IMR-90 (cell line): ENCODE data around the gene SLC5A1. TPM values are rescaled to one million over a fixed set of nuclear protein-coding genes. Genes with fewer than 3 reads are reported as not detected.

Source experiments
- ATAC-seq: fragments of 200-7000 bp; cut with Tn5 transposase; 2 replicates; pipeline ENCODE4 v1.9.1; 2020; ENCODE audit warnings: low read depth, mild to moderate bottlenecking, moderate library complexity
- BruUV-seq: library from RNA; stranded (reverse); fragments of 400-500 nt; replicated peaks from 2 replicates; lab custom pipeline; 2021; lab: Mats Ljungman, UMichigan
- CTCF ChIA-PET: fragments of 300-600 bp; formaldehyde crosslinking; extraction: SDS; loops from one replicate; lab custom pipeline; 2021; ENCODE audit warnings: antibody characterized with exemption; lab: Yijun Ruan, JAX
- POLR2A ChIA-PET: fragments of 300-600 bp; sonication (Branson Sonifier 250); formaldehyde crosslinking; loops from one replicate; lab custom pipeline; 2022; ENCODE audit warnings: antibody characterized with exemption; ENCODE audit not compliant: unreplicated experiment; lab: Charles Lee
- DNase-seq: peaks from one replicate; pipeline ENCODE4 v3.0.0; 2013
- H2AFZ ChIP-seq: replicated peaks from 2 replicates; pipeline ENCODE3; 2013; ENCODE audit warnings: low read length, mild to moderate bottlenecking; ENCODE audit not compliant: poor library complexity
- H2AK5ac ChIP-seq: 2 replicates; pipeline ENCODE4 v1.6.1; 2013; ENCODE audit warnings: low read depth, low read length, inconsistent platforms
- H2AK9ac ChIP-seq: replicated peaks from 2 replicates; pipeline ENCODE3; 2013; ENCODE audit warnings: mild to moderate bottlenecking, low read depth, low read length, moderate library complexity; ENCODE audit not compliant: poor library complexity
- H2BK120ac ChIP-seq: 2 replicates; pipeline ENCODE4 v1.6.1; 2013; ENCODE audit warnings: low read depth, low read length, inconsistent platforms
- H2BK15ac ChIP-seq: 3 replicates; pipeline ENCODE4 v1.6.1; 2013; ENCODE audit warnings: low read depth, low read length, inconsistent platforms
- H2BK20ac ChIP-seq: 2 replicates; pipeline ENCODE4 v1.6.1; 2013; ENCODE audit warnings: low read depth, mild to moderate bottlenecking, inconsistent platforms, low read length, moderate library complexity
- H2BK5ac ChIP-seq: 2 replicates; pipeline ENCODE4 v1.6.1; 2013; ENCODE audit warnings: mild to moderate bottlenecking, low read depth, low read length, inconsistent platforms; ENCODE audit not compliant: poor library complexity, severe bottlenecking
- H3K14ac ChIP-seq: replicated peaks from 2 replicates; pipeline ENCODE4 v1.6.1; 2013; ENCODE audit warnings: low read depth, low read length, inconsistent platforms
- H3K18ac ChIP-seq: 2 replicates; pipeline ENCODE4 v1.6.1; 2013; ENCODE audit warnings: low read depth, low read length, control low read depth
- H3K23ac ChIP-seq: 2 replicates; pipeline ENCODE4 v1.6.1; 2013; ENCODE audit warnings: low read depth, low read length, inconsistent platforms
- H3K27ac ChIP-seq: 2 replicates; pipeline ENCODE4 v1.5.1; 2013; ENCODE audit warnings: mild to moderate bottlenecking, control low read depth, low read length; ENCODE audit not compliant: insufficient read depth
- H3K27me3 ChIP-seq: 2 replicates; pipeline ENCODE4 v1.6.1; 2013; ENCODE audit warnings: low read length; ENCODE audit not compliant: control insufficient read depth, insufficient read depth
- H3K36me3 ChIP-seq: 2 replicates; pipeline ENCODE4 v1.6.1; 2013; ENCODE audit warnings: low read length, mixed read lengths; ENCODE audit not compliant: control insufficient read depth, insufficient read depth
- H3K4ac ChIP-seq: 2 replicates; pipeline ENCODE4 v1.6.1; 2013; ENCODE audit warnings: low read depth, low read length, inconsistent platforms
- H3K4me1 ChIP-seq: 2 replicates; pipeline ENCODE4 v1.6.1; 2013; ENCODE audit warnings: low read length, mixed read lengths; ENCODE audit not compliant: control insufficient read depth, insufficient read depth
- H3K4me2 ChIP-seq: 2 replicates; pipeline ENCODE4 v1.6.1; 2013; ENCODE audit warnings: low read depth, mild to moderate bottlenecking, control low read depth, low read length, moderate library complexity
- H3K4me3 ChIP-seq: 2 replicates; pipeline ENCODE4 v1.5.1; 2013; ENCODE audit warnings: low read depth, mild to moderate bottlenecking, control low read depth, low read length, moderate library complexity; ENCODE audit not compliant: insufficient read depth
- H3K56ac ChIP-seq: 2 replicates; pipeline ENCODE4 v1.6.1; 2013; ENCODE audit warnings: low read length, inconsistent platforms; ENCODE audit not compliant: insufficient read depth; ENCODE audit errors: extremely low read depth
- H3K79me1 ChIP-seq, 2 experiments: 2 replicates each; pipeline ENCODE4 v1.6.1; 2013; ENCODE audit warnings: low read length in 2 of 2, inconsistent platforms in 1 of 2, low read depth in 1 of 2
- H3K9ac ChIP-seq: 2 replicates; pipeline ENCODE4 v1.6.1; 2013; ENCODE audit warnings: low read depth, low read length, control low read depth
- H3K9me1 ChIP-seq: 2 replicates; pipeline ENCODE4 v1.6.1; 2013; ENCODE audit warnings: low read length, inconsistent platforms; ENCODE audit not compliant: insufficient read depth
- H3K9me3 ChIP-seq: 2 replicates; pipeline ENCODE4 v1.6.1; 2013; ENCODE audit warnings: low read length; ENCODE audit not compliant: control insufficient read depth, insufficient read depth
- H4K20me1 ChIP-seq: 2 replicates; pipeline ENCODE4 v1.6.1; 2013; ENCODE audit warnings: low read length, inconsistent platforms; ENCODE audit not compliant: insufficient read depth
- H4K5ac ChIP-seq: 2 replicates; pipeline ENCODE4 v1.6.1; 2013; ENCODE audit warnings: mild to moderate bottlenecking, low read depth, low read length, control low read depth
- H4K8ac ChIP-seq, 2 experiments: 2 replicates each; pipeline ENCODE4 v1.6.1; 2013; ENCODE audit warnings: low read depth in 2 of 2, low read length in 2 of 2, control low read depth in 1 of 2, inconsistent platforms in 1 of 2
- H4K91ac ChIP-seq: 2 replicates; pipeline ENCODE4 v1.6.1; 2013; ENCODE audit warnings: low read depth, low read length, inconsistent platforms; ENCODE audit not compliant: insufficient read depth
- CHD1 ChIP-seq: IDR thresholded peaks from 2 replicates; pipeline ENCODE4 v1.6.1; 2012; ENCODE audit warnings: low read depth, low read length, improper control_type of control experiment
- CTCF ChIP-seq: conservative IDR thresholded peaks from 2 replicates; pipeline ENCODE4 v1.5.1; 2012; ENCODE audit warnings: mild to moderate bottlenecking, low read depth, low read length, improper control_type of control experiment
- WGBS, 2 experiments: methylation state at CpG; one replicate each; pipeline versions ENCODE4 v1.1.5 to v1.1.7; 2013; ENCODE audit warnings: missing lambda C conversion rate in 2 of 2; ENCODE audit not compliant: insufficient read length in 1 of 2; ENCODE audit errors: extremely low coverage in 2 of 2; 5-methylcytosine and 5-hydroxymethylcytosine counted together
- dilution Hi-C: fragments of 300-500 bp; cut with HindIII; formaldehyde crosslinking; loops from one replicate; pipeline ENCODE4 v1.14.3; 2018; ENCODE audit warnings: low sequenced_read_pairs; ENCODE audit not compliant: unreplicated experiment
- in situ Hi-C: fragments of 300-500 bp; cut with MboI; formaldehyde crosslinking; loops from 3 replicates; pipeline ENCODE4 v1.14.3; 2019; ENCODE audit warnings: low sequenced_read_pairs, inconsistent platforms, mixed read lengths
- intact Hi-C: fragments of 100-400 bp; cut with micrococcal nuclease; formaldehyde crosslinking; loops from 2 replicates; pipeline ENCODE4 v1.10.0; 2022
- polyA plus RNA-seq, 3 experiments: library from polyadenylated mRNA; depleted of rRNA; stranded (reverse); fragments of >200 nt; gene quantifications; 2 replicates each; pipeline ENCODE4 v1.2.3, GENCODE V29; 2012; ENCODE audit warnings: low replicate concordance in 1 of 3
- total RNA-seq: library from RNA; depleted of rRNA; stranded (reverse); fragments of >200 nt; gene quantifications from 2 replicates; pipeline ENCODE4 v1.2.3, GENCODE V29; 2012

Gene SLC5A1
- total and polyA plus RNA-seq, 2 of the 4 experiments (the other 2 are of a cell fraction): not detected

GRCh38 chr22:32123657-32124056 lies 80.6 kb downstream of the SLC5A1 start:
- H3K4me3 ChIP-seq: no peak overlapping the region
- H3K14ac ChIP-seq: no peak overlapping the region
- no TSS peak for BruUV-seq
- no peak overlapping the region for H2AK5ac ChIP-seq
- H3K23ac ChIP-seq: no peak overlapping the region
- H2BK5ac ChIP-seq: no peak overlapping the region
- H2BK20ac ChIP-seq: no peak overlapping the region
- CTCF ChIA-PET: no interaction called here
- no peak overlapping the region for H2AFZ ChIP-seq
- no peak overlapping the region for H2BK120ac ChIP-seq
- no peak overlapping the region for H3K18ac ChIP-seq
- intact Hi-C loops (no loop called here), dilution Hi-C loops (no loop called here), in situ Hi-C loops (no loop called here)
- H2AK9ac ChIP-seq: no peak overlapping the region
- WGBS, 2 experiments: 17% methylated on average over 1 of the region's 10 CpGs; no CpG with 5 or more reads in 1 of the 2 experiments
- DNase-seq (no peak), ATAC-seq (no peak)
- H3K27ac ChIP-seq: no peak overlapping the region
- no peak overlapping the region for H3K9ac ChIP-seq
- no peaks in the 10 kb centered on the region for H3K79me1 ChIP-seq
- H4K91ac ChIP-seq: no peak overlapping the region
- H3K56ac ChIP-seq: no peak overlapping the region
- H3K4me2 ChIP-seq: no peak overlapping the region
- H4K5ac ChIP-seq: no peak overlapping the region
- POLR2A ChIA-PET: no interaction called here
- no peaks in the 10 kb centered on the region for H3K4me1 ChIP-seq
- no peaks in the 10 kb centered on the region for H4K20me1 ChIP-seq
- H3K4ac ChIP-seq: no peak overlapping the region
- no peak overlapping the region for H4K8ac ChIP-seq
- no peaks in the 10 kb centered on the region for H3K36me3 ChIP-seq
- H2BK15ac ChIP-seq: no peak overlapping the region
- H3K9me1 ChIP-seq: no peaks in the 10 kb centered on the region
- H3K9me3 ChIP-seq: no peaks in the 10 kb centered on the region
- H3K27me3 ChIP-seq: no peaks in the 10 kb centered on the region; the same call in 1 of the 2 replicates
- no peak for TF ChIP-seq CHD1
- TF ChIP-seq CTCF: no peak
